PC-3 (cell line): Measurements from ENCODE around the gene SLFNL1.

Experiments used
- EZH2 ChIP-seq: fragments of 300-600 bp; sonication (generic); IDR thresholded peaks from one replicate; pipeline ENCODE4 v1.6.1; 2017; ENCODE audit warnings: antibody characterized with exemption, mild to moderate bottlenecking, low read length; ENCODE audit not compliant: unreplicated experiment
- EZH2phosphoT487 ChIP-seq: fragments of 300-600 bp; sonication (generic); IDR thresholded peaks from 2 replicates; pipeline ENCODE4 v1.6.1; 2018; ENCODE audit warnings: mild to moderate bottlenecking, antibody characterized with exemption, low read length, borderline replicate concordance

- TF ChIP-seq EZH2 (no peak), EZH2phosphoT487 (no peak)
Measured at GRCh38 chr1:40966417-40966816, 55.1 kb downstream of the SLFNL1 start.
